Activated CD8-positive, alpha-beta memory T cell treated with anti-CD3 and anti-CD28 coated beads for 24 hours (primary cell): ENCODE results near the gene CELSR2.
A peak's percentile ranks its signal among the peaks of the same experiment; 100 is the strongest.
"Not testable (repeated sequence)": the region's sequence is repeated elsewhere in the genome, so short reads cannot be mapped to it uniquely, and the experiment has no call there.

Experiments
- DNase-seq: peaks from one replicate; pipeline ENCODE4 v3.0.0-alpha.2; 2020

The CELSR2 gene, protein sequence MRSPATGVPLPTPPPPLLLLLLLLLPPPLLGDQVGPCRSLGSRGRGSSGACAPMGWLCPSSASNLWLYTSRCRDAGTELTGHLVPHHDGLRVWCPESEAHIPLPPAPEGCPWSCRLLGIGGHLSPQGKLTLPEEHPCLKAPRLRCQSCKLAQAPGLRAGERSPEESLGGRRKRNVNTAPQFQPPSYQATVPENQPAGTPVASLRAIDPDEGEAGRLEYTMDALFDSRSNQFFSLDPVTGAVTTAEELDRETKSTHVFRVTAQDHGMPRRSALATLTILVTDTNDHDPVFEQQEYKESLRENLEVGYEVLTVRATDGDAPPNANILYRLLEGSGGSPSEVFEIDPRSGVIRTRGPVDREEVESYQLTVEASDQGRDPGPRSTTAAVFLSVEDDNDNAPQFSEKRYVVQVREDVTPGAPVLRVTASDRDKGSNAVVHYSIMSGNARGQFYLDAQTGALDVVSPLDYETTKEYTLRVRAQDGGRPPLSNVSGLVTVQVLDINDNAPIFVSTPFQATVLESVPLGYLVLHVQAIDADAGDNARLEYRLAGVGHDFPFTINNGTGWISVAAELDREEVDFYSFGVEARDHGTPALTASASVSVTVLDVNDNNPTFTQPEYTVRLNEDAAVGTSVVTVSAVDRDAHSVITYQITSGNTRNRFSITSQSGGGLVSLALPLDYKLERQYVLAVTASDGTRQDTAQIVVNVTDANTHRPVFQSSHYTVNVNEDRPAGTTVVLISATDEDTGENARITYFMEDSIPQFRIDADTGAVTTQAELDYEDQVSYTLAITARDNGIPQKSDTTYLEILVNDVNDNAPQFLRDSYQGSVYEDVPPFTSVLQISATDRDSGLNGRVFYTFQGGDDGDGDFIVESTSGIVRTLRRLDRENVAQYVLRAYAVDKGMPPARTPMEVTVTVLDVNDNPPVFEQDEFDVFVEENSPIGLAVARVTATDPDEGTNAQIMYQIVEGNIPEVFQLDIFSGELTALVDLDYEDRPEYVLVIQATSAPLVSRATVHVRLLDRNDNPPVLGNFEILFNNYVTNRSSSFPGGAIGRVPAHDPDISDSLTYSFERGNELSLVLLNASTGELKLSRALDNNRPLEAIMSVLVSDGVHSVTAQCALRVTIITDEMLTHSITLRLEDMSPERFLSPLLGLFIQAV (N-terminal part only)

GRCh38 chr1:109248797-109249629, at the start of gene CELSR2:
Gene CELSR2, plus strand, starts transcription at chr1:109249539. Its CDS starts 541 bp downstream, at chr1:109250080.
- DNase-seq: peak; percentile 83

- DNase-seq: peak; percentile 64
Observed at GRCh38 chr1:109199710-109200109, 49.6 kb upstream of the CELSR2 start.

GRCh38 chr1:109201123-109201703, 48.1 kb upstream of the CELSR2 start:
- DNase-seq: peak; percentile 74

DNA sequence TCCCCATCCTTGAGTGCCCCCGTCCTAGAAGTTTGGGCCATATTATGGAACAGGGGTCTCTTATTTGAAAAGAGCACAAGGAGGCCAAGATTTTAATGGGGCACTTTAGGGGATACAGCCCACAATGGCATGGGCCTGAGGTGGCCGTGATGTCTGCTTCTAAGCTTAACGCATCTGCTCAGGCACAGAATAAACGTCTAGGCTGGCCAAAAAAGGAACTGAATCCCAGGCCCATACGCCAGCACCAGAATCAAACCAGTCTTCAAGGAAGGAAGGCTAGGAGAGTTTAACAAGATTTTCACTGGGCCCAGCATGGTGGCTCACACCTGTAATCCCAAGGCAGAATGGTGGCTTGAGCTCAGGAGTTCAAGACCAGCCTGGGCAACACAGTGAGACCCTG, 44.9 kb upstream of the CELSR2 start:
- DNase-seq: no peak

DNA sequence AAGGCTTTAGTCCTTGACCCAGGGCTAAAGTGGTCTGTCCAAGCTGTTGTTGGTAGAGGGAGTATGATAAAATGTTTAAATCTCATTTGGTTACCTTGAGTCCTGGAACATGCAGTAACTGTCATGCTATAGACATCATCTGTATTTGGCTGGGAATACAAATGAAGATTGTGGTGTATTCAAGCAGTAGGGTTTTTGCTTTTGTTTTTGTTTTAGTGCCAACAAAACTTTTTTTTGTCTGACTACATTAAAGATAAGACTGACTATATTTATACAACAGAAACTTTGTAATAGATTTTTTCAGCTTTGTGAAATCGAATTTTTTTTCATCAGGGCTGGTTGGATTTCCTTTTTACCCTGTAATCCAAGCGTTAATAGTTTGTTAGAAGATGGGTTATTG, 43.0 kb upstream of the CELSR2 start:
- no peak for DNase-seq

DNA sequence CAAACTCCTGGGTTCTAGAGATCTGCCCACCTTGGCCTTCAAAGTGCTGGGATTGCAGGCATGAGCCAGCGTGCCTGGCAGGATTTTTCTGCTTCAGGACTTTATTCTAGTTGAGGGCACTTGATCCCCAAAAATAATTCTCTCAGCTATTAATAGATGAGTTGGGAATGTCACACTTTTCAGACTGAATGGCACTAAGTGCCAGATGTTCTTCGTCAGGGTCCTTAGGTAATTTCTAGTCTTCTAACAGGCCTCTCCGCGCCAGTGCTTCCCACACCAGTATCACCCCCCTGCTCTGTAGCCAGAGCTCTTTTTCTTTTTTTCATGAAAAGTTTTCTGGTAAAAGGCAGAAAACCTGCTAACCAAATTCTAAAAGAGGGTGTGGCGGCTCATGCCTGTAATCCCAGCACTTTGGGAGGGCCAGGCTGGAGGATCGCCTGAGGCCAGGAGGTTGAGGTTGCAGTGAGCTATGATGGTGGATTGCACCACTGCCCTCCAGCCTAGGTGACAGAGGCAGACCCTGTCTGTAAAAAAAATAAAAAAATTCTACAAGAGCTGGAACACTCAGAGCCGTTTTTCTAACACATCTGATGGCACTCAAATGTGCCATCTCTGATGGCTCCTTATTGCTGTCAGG, 41.8 kb upstream of the CELSR2 start:
- peak; percentile 13 for DNase-seq

DNA sequence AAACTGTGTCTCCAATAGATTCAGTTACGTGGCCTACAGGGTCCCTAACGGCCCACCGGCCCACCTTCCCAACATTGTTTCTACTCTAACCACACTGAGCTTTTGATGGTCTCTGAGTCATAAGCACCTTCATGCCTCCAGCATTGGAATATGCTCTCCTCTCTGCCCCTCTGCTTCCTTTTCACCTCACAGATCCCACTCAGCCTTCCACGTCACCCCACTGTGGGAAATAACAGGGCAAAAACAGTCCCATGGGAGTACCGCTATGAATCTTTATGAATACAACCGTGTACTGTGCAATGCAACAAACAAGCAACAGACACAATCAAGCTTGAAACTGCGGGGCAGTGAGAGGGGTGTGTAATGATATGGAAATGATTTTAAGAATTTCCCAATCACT, 40.9 kb upstream of the CELSR2 start:
- DNase-seq: peak; percentile 32

DNA sequence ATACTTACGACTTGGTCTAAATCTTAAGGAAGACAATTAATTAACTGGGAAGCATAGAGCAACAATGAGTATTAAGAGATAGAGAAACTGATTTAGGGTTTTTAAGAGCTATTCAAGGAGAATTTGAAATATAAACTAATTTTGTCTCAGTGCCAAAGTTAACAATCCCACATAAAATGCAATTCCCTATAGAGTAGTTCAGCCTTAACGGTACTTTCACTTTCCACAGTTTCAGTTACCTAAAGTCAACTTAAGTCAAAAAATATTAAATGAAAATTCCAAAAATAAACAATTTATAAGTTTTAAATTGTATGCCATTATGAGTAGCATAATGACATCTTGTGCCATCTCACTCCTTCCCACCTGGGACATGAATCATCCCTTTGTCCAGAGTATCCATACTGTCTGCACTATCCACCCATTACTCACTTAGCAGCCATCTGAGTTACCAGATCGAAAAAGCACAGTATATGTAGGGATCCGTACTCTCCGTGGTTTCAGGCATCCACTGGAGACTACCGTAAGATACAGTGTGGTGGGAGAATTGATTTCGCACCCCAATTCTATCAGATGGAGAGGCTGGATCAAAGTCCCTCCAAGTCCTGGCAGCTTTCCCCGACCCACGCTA, 40.4 kb upstream of the CELSR2 start:
- DNase-seq: no peak

DNA sequence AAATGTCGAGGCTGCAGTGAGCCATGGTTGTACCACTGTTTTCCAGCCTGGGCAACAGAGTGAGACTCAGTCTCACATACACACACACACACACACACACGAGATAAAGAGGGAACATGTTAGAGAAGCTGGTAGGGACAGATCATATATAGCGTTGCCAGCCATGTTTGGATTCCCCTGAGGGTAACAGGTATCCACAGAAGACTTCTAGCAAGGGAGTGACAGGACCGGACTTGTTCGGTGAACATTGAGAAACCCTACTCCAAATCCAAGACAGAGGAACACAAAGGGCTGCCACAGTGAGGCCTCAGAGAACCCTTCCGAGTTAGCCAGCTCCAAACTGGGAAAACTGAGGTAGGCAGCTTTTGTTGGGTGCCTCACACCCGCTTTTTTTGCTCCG, 39.3 kb upstream of the CELSR2 start:
- no peak for DNase-seq

DNA sequence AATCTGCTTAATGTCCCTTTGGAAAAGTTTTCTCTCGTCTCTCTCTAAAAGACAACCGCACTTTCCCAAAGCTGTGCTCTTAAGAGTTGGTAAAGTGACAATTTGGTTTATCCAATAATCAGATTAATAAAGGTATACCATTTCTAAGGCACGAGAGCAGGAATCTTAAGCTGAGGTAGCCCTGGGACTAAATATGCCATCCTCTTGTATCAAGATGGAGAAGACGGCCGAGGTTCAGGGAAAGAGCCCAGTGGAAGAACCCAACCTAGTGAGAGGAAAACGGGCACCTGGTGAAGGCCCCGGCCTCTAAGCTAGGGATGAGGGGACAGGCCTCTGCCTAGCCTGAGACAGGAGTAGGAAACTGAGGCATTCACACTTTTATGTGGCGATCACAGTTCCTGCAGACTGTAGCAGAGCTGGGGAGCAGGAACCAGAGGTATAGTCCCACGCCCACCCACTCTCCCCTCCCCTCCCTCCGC, 36.0 kb upstream of the CELSR2 start:
- DNase-seq: no peak

- peak; percentile 95 for DNase-seq
Observed at GRCh38 chr1:109213824-109214693, 35.3 kb upstream of the CELSR2 start, which contains the start of gene SARS1. Gene SARS1, plus strand, starts transcription at chr1:109213918. Its CDS starts 75 bp downstream, at chr1:109213993.

DNA sequence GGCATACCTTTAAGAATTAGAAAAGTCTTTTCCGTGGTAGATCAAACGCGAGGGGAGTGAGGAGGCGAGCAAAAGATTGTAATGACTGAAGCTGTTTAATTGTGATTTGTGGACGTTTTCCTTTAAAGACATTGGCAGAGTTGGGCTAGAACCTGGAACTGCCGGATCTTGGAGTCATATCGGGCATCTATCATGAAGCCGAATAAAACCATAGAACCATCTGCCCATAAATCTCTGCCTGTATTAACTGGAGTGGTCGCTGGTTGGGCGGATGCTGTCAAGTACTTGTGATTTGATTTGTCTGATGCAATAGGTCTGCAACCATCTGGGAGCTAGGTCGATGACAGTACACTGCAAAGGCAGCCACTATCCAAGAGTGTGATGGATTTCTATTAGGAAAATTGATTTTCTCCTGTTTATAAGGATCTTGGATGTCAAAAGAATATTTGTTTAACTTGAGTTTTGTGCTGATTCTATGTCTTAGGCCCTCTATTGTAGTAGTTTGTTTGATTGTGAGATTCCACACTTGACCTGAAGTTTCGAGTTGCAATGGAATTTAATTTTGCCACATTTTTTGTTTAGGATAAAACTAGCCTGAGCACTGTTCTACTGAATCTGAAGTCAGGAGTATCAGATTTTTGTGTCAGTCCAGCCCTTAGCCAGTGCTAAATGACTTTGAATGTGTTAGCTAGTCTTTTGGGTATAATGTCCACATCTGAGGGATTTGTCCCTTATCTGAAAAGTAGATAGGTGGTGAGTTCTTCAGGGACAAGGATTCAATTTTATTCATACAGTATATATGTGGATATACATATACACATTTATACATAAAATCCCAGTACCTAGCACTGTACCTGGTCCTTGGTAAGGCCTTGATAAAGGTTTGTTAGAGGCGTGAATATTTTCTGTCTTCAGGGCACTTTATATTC, 34.4 kb upstream of the CELSR2 start:
- peak; percentile 71 for DNase-seq

GRCh38 chr1:109216662-109217061, 32.7 kb upstream of the CELSR2 start:
- no peak for DNase-seq

GRCh38 chr1:109218516-109218915, 30.8 kb upstream of the CELSR2 start:
- DNase-seq: no peak

- not testable (repeated sequence) for DNase-seq
Observed at GRCh38 chr1:109221201-109221600, 28.1 kb upstream of the CELSR2 start.

GRCh38 chr1:109225308-109225707, 24.0 kb upstream of the CELSR2 start:
- no peak for DNase-seq

DNA sequence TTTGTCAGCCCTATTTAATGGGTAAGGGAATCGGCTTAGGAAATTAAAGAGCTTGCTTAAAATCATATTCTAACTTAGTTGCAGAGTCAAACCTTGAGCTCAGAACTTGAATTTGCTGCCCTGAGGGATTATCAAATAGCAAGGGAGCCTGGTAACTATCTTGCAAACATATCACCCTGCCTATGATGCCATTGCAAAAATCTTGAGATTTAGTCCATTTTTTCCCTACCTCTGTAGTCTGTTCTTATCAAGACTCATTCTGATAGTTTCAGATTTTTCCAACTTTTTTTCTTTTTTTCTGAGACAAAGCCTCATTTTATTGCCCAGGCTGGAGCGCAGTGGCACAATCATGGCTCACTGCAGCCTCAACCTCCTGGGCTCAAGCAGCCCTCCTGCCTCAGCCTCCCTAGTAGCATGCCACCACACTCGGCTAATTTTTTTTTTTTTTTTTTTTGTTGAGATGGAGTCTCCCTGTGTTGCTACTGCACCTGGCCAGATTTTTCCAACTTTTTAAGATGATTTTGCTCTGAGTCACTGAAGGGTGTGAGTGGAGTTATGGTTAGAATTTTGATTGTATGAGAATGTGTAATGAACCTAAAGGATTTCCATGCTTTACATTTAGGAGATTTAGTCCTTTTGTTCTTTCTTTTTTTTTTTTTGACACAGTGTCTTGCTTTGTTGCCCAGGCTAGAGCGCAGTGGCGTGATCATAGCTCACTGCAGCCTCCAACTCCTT, 23.5 kb upstream of the CELSR2 start:
- DNase-seq: no peak

GRCh38 chr1:109228167-109228566, 21.2 kb upstream of the CELSR2 start:
- no peak for DNase-seq
